ENCODE measurements around the gene HOXD10.

HOXD10 gene

DNA sequence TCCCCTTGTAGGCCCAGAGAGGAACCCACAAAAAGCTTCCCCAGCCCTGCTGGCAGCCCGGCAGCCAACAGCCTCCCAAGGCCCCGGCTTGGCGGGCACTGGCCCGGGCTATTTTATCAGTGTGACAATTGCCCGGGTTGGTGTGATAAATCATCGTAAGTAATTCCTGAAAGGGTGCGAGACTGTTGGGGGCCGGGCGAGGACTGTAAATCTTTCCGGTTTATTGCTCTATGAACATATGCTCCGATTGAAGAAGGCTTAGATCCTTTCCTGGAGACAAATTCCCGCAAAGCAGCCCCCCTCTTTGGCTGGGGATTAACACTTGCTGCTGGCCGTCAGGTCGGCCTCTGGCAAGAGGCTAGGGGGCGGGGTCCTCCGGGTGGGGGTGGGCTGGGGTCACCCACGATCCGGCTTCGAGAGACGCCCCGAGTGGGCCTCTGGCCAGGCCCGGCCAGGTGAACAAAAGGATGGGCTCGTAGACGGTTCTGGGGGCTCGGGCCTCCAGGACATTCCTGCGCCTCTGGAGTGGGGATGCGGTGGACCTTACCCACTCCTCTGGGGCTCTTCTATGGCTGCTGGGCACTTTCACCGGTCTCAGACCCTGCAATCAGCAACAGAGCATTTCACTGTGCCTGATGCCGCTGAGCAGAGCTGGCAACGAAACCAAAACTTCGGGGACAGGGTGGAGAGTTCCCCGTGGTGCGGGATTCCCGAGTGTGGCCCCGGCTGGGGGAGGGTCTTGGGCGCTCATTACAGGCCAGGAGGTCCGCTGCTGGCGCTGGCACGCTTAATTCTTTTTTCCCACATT, 42.5 kb downstream of the HOXD10 start:
- TF ChIP-seq, protein P1, sequence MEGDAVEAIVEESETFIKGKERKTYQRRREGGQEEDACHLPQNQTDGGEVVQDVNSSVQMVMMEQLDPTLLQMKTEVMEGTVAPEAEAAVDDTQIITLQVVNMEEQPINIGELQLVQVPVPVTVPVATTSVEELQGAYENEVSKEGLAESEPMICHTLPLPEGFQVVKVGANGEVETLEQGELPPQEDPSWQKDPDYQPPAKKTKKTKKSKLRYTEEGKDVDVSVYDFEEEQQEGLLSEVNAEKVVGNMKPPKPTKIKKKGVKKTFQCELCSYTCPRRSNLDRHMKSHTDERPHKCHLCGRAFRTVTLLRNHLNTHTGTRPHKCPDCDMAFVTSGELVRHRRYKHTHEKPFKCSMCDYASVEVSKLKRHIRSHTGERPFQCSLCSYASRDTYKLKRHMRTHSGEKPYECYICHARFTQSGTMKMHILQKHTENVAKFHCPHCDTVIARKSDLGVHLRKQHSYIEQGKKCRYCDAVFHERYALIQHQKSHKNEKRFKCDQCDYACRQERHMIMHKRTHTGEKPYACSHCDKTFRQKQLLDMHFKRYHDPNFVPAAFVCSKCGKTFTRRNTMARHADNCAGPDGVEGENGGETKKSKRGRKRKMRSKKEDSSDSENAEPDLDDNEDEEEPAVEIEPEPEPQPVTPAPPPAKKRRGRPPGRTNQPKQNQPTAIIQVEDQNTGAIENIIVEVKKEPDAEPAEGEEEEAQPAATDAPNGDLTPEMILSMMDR (IDR thresholded peaks at IDR 0.05; ENCODE audit: insufficient read depth, low read depth, low read length, missing control alignments): no peak
- H3K4me3 ChIP-seq (ENCODE audit: low read length): no peak overlapping the region
- no peak for DNase-seq (ENCODE audit: low read depth)

DNA sequence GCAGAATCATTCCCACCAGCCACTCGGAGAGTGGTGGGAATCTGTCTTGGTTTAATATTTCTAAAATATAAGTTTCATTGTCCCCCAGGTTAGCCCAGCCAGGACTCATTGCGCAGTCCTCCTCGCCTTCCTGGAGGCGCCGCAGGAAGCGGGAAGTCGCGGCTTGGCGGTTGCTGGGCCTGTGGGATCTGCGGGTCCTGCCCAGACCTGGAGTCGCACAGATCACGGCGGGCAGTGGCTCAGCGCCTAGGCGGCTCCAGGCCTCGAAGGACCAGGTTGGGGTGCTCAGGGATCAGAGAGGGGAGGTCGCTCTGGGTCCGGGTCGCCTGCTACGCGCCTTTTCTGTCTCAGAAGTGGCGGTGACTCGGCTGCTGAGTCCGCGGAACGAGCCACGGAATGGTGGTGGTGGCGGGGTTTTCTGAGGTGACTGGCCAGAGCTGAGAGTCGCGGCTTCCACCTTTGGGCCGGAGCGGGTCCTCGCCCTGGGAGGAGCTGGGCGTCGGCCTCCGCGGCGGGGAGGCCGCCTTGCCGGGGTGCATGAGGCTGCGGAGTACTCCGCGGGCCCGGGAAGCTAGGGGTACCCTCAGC, 43.2 kb downstream of the HOXD10 start:
- no peak for DNase-seq (ENCODE audit: low read depth)
- TF ChIP-seq, protein P1 (IDR thresholded peaks at IDR 0.05; ENCODE audit: insufficient read depth, low read depth, low read length, missing control alignments): no peak
- H3K4me3 ChIP-seq (ENCODE audit: low read length): no peak overlapping the region

DNA sequence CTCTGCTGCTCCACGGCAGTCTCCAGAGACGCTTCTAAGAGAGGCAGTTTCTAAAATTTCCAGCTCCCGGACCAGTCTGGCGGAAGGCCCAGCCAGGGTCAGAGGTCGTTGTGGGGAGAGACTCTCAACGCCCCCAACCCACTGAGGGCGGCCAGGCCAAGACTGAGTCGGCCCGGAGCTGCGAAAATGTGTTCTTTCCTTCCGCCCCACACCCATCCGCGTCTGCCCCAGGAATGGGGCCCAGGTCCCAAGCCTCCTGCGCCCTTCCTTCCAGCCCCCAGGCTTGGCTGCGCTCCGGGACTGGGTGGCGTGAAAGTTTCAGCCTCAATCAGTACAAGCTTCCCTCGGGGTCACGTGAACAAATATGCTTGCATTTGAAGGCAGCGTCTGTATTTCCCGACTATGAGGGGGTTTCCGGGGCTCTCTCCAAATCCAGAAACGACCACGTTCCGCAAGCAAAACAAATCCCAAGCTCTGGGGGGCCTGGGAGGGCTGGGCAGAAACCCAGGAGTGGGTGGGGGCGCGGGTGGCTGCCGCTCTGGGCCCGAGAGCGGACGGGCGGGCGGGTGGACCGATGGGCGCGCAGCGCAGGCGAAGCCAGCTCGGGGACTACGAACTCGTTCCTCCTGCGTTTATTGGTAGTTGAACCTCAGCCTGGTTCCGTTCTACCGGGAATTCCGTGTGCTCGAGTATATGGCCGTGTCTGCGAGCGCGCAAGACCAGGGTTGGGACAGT, 43.8 kb downstream of the HOXD10 start:
- no peak overlapping the region for H3K4me3 ChIP-seq (ENCODE audit: low read length)
- DNase-seq (ENCODE audit: low read depth): no peak
- TF ChIP-seq, protein P1 (IDR thresholded peaks at IDR 0.05; ENCODE audit: insufficient read depth, low read depth, low read length, missing control alignments): no peak

DNA sequence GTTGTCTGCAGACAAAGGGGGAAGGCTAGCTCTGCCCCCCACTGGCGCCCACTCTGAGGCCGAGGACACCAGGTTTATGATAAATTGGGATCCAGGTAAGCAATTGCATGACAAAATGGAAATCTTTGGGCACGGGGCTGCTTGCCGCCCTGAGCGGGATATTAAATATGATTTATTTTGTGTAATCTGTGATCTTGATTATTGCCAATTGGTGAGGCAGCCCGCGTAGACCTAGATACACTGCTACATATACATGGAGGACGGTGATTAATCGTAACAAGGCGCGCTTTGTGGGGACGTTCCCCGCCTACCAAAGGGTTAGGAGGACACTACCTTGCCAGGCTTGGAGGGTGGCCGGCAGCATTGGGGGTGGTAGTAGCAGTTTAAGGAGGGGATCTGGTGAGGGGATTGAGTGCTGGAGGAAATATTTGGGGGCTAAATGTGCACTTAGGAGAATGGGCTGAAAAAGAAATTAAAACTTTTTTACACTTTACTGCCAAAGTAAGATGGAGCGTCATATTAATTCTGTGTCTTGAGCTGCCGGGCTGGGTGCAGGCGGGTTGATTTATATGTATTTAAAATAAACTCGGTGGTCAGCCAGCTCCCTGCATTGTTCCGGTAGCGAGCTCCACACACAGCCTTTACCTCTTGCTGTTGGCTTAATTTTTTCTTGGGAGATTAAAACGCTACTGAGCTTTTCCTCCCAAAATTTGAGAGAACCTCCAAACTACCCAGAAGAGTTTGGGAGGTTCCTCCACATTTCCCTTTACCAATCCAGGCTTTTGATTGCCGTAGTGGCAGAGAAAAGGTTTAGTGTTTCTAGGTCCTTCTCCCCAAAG, 44.6 kb downstream of the HOXD10 start:
- H3K4me3 ChIP-seq (ENCODE audit: low read length): no peak overlapping the region
- no peak for DNase-seq (ENCODE audit: low read depth)
- TF ChIP-seq, protein P1 (IDR thresholded peaks at IDR 0.05; ENCODE audit: insufficient read depth, low read depth, low read length, missing control alignments): no peak

DNA sequence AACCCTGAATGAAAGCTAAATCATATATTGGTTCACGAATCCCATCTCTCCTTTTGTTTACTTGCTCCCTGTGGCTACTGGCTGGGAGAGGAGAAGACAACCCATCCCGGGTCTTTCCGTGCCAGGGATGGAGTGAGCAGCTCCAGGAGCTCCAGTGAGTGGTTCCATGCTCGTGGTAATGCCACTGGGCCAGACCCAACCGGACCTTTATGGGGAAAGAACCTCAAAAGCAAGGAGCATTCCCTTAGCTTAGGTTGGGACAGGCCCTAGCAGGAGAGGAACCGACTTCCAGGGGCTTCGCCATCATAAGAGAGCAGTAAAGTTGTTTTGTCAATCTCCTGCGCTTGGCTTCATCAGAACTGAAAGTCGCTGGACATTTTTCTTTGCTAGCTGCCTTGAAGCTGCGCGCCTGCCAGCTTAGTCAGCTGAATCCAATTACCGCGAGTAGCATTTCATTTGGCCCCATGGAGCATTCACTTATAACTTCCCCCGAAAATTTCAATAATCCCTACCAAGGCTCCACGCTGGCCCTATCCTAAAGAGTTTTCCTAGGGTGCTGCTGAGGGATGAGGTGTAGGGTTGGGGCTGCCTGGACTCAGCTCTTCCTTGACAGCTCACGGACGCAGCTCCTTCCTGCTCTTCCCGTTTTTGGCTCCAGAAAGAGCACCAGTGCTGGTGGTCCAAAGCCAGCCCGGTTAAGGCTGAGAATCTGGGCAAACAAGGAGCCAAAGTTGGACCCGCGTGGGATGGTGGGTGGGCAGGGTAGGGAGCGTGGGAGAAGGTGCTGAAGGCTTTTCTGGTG, 45.4 kb downstream of the HOXD10 start:
- DNase-seq (ENCODE audit: low read depth): peak; percentile 13
- no peak overlapping the region for H3K4me3 ChIP-seq (ENCODE audit: low read length)
- TF ChIP-seq, protein P1 (IDR thresholded peaks at IDR 0.05; ENCODE audit: insufficient read depth, low read depth, low read length, missing control alignments): no peak

Data from epithelial cell of esophagus (primary cell).